ENCODE data around the gene SUN2. TPM values are rescaled to one million over a fixed set of nuclear protein-coding genes. Genes with fewer than 3 reads are reported as not detected.

Gene SUN2
- total RNA-seq (2016; rRNA removed; fragmentation: Illumina TruSeq; extraction: Trizol) (18.2 and 45.6 TPM in 2 replicates), polyA plus RNA-seq (2011; rRNA removed) (56.6 and 94.4 TPM in 2 replicates), polyA minus RNA-seq (2011; rRNA and poly(A)+ RNA removed; ENCODE audit: low replicate concordance) (70.8 and 210 TPM in 2 replicates), Bru-seq, nascent RNA (percentile 54 among the genes with signal in this experiment), BruChase-seq, experiment 1, labeled RNA remaining after a 6-hour chase (percentile 70 among the genes with signal in this experiment), BruChase-seq, experiment 2, labeled RNA remaining after a 2-hour chase (percentile 59 among the genes with signal in this experiment)
- 7.7 and 8.7 TPM in 2 replicates for total RNA-seq (2016; cell fraction: cytosol; rRNA removed; fragmentation: Illumina TruSeq; extraction: Trizol; ENCODE audit: low read depth)
- total RNA-seq (2016; cell fraction: insoluble cytoplasmic fraction; rRNA removed; fragmentation: Illumina TruSeq; extraction: Trizol), result 15.8 and 46.5 TPM in 2 replicates
- total RNA-seq (2016; cell fraction: membrane; rRNA removed; fragmentation: Illumina TruSeq; extraction: Trizol), result 8.0 and 10.1 TPM in 2 replicates
- 45.0 and 55.0 TPM in 2 replicates for total RNA-seq (2016; cell fraction: nucleus; rRNA removed; fragmentation: Illumina TruSeq; extraction: Trizol)
- polyA plus RNA-seq (2011; cell fraction: cytosol; rRNA removed), result 56.4 and 70.2 TPM in 2 replicates
- 131 and 136 TPM in 2 replicates for polyA plus RNA-seq (2011; cell fraction: nucleus; rRNA removed)
- polyA plus RNA-seq (2012), result 54.3 and 62.5 TPM in 2 replicates
- 1.7 and 2.0 TPM in 2 replicates for polyA plus RNA-seq (2016; cell fraction: cytosol; fragmentation: Illumina TruSeq; extraction: Trizol; ENCODE audit: low read depth)
- 13.1 and 15.6 TPM in 2 replicates for polyA plus RNA-seq (2016; cell fraction: insoluble cytoplasmic fraction; fragmentation: Illumina TruSeq; extraction: Trizol; ENCODE audit: low read depth)
- polyA plus RNA-seq (2016; cell fraction: membrane; fragmentation: Illumina TruSeq; extraction: Trizol; ENCODE audit: low read depth), result 2.6 and 3.3 TPM in 2 replicates
- 64.6 and 66.8 TPM in 2 replicates for polyA plus RNA-seq (2016; cell fraction: nucleus; fragmentation: Illumina TruSeq; extraction: Trizol; ENCODE audit: insufficient read depth, low read depth)
- 64.5 and 71.6 TPM in 2 replicates for polyA minus RNA-seq (2011; cell fraction: cytosol; rRNA and poly(A)+ RNA removed)
- polyA minus RNA-seq (2011; cell fraction: nucleus; rRNA and poly(A)+ RNA removed), result 46.5 and 51.3 TPM in 2 replicates
- long read RNA-seq, experiment 1, partial matches to known transcripts, result 7 of 20 reads
- long read RNA-seq, experiment 1, other reads (novel, unspliced or antisense), result 13 of 20 reads
- long read RNA-seq, experiment 2, partial matches to known transcripts, result 45 of 157 reads
- long read RNA-seq, experiment 2, other reads (novel, unspliced or antisense), result 112 of 157 reads

GRCh38 chr22:38755911-38756532 lies at the start of gene SUN2:
Gene SUN2, minus strand, starts transcription at chr22:38755998. Its CDS starts 3,370 bp downstream, at chr22:38752628.
- 0% methylated on average over 5 of the region's 68 CpGs for WGBS (ENCODE audit: low lambda C conversion rate)
- H3K27ac ChIP-seq (ENCODE audit: extremely low read length, insufficient read depth, low read length), result peak within 1 kb of the TSS; percentile 98
- peak within 1 kb of the TSS; percentile 69 to 92 (median 72) for H3K4me3 ChIP-seq (replicated peaks in 1 of 3; ENCODE audit: insufficient read depth in 1 of 3, low read depth in 2 of 3, low read length in 3 of 3)
- in situ Hi-C loops (cut with HindIII; ENCODE audit: extremely low pct_ligation_motif_present, low pct_unique_long_range_greater_than_20kb), result no loop called here
- FAIRE-seq (no peak), DNase-seq (ENCODE audit: low spot score) (peak; percentile 69), ATAC-seq (peak; percentile 63)
- BruUV-seq (replicated peaks), result no TSS peak
- peaks cover 13 to 20% of the 10 kb centered on the region in 2 experiments; a peak in 4 of 5 replicates for H3K36me3 ChIP-seq (replicated peaks in 1 of 2; ENCODE audit: control insufficient read depth in 1 of 2, insufficient read depth in 2 of 2, low read length in 2 of 2)
- no peaks in the 10 kb centered on the region for H4K20me1 ChIP-seq (ENCODE audit: insufficient read depth, low read length)
- POLR2A ChIA-PET, result interaction anchor here (0.7 to 1.6 kb wide), 5 partner anchors 8 to 643 kb away, joined by 3 to 5 read pairs (median 3); partner anchors contain the start of gene TOMM22
- H3K4me1 ChIP-seq (ENCODE audit: insufficient read depth, low read length), result peaks cover 61% of the 10 kb centered on the region
- CTCF ChIA-PET (ENCODE audit: low intra/inter-chr PET ratio, low total read pairs), result no interaction called here
- H3K9ac ChIP-seq (ENCODE audit: insufficient read depth, low read depth, low read length), result peak within 1 kb of the TSS; percentile 91
- H3K9me3 ChIP-seq (ENCODE audit: low read length), result no peaks in the 10 kb centered on the region
- H2AFZ ChIP-seq (ENCODE audit: low read length), result no peak within 1 kb of the TSS
- intact Hi-C loops (cut with micrococcal nuclease; ENCODE audit: unreplicated experiment), result no loop called here
- peaks cover 3% of the 10 kb centered on the region for H3K79me2 ChIP-seq (ENCODE audit: insufficient read depth, low read length)
- H3K4me2 ChIP-seq (ENCODE audit: low read depth, low read length), result peak within 1 kb of the TSS; percentile 99
- H3K27me3 ChIP-seq (ENCODE audit: control insufficient read depth in 1 of 2, insufficient read depth in 2 of 2, low read length in 2 of 2), result no peaks in the 10 kb centered on the region; a peak in 2 of 5 replicates
- TF ChIP-seq YEATS2 (CRISPR knock-in tag; IDR thresholded peaks at IDR 0.05; ENCODE audit: borderline replicate concordance) (no peak), CEBPB (IDR thresholded peaks at IDR 0.05; ENCODE audit: borderline replicate concordance, low read depth, low read length) (peak; percentile 35; the same call in 1 of the 2 replicates), SUZ12 (IDR thresholded peaks at IDR 0.05; ENCODE audit: low read depth, low read length) (no peak), MXD3 (CRISPR knock-in tag; IDR thresholded peaks at IDR 0.05) (0 out of 2 replicates have a peak, but pooled peaks have one; percentile 15), YEATS4 (CRISPR knock-in tag; IDR thresholded peaks at IDR 0.05; ENCODE audit: borderline replicate concordance) (peak; percentile 38; the same call in 1 of the 2 replicates), ZNF3 (CRISPR knock-in tag; IDR thresholded peaks at IDR 0.05) (no peak), ASH2L (IDR thresholded peaks at IDR 0.05; ENCODE audit: insufficient read length, low read depth, low read length) (peak; percentile 15), ZNF33A (CRISPR knock-in tag; IDR thresholded peaks at IDR 0.05; ENCODE audit: borderline replicate concordance) (no peak), FOXO1 (CRISPR knock-in tag; IDR thresholded peaks at IDR 0.05) (0 out of 2 replicates have a peak, but pooled peaks have one; percentile 9), ZBTB1 (CRISPR knock-in tag; IDR thresholded peaks at IDR 0.05; ENCODE audit: borderline replicate concordance) (no peak), ZNF232 (CRISPR knock-in tag; IDR thresholded peaks at IDR 0.05; ENCODE audit: borderline replicate concordance) (peak; percentile 17; the same call in 1 of the 2 replicates), MAFF (IDR thresholded peaks at IDR 0.05; ENCODE audit: low read depth, low read length) (no peak), ZXDC (CRISPR knock-in tag; IDR thresholded peaks at IDR 0.05) (no peak), MTA1 (CRISPR knock-in tag; IDR thresholded peaks at IDR 0.05; ENCODE audit: borderline replicate concordance) (peak; percentile 30; the same call in 1 of the 2 replicates), ATF4 (CRISPR knock-in tag; IDR thresholded peaks at IDR 0.05) (no peak)

Data from HepG2 (cell line).